NCI-H1930 (cell line): Measurements from ENCODE around the gene PNPLA5.

Experiments used
- DNase-seq, 2 experiments: peaks; one replicate each; lab custom pipeline; 2025; lab: John Stamatoyannopoulos, UW

PNPLA5 gene

DNA sequence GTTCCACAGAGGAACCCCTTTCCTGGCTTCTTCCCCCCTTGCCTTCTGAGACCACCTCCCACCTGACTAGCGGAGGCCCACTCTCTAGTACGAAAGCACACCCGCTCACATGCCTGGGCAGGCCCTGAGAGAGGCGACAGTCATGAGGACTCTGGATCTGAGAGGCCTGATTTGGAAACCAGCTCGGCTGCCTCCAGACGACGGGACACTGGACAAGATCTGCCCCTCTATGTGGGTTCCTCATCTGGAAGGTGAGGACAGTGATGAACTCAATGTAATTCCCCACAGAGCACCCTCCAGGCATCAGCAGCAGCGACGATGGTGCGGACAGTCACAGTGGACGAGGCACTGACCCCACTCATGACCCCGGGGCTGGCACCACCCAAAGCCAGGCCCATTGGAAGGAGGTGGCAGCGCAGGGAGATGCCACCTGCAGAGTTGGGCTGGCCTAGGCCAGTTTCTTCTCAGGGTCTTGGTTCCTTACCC lies 37.0 kb downstream of the PNPLA5 start:
- no peak for DNase-seq

DNA sequence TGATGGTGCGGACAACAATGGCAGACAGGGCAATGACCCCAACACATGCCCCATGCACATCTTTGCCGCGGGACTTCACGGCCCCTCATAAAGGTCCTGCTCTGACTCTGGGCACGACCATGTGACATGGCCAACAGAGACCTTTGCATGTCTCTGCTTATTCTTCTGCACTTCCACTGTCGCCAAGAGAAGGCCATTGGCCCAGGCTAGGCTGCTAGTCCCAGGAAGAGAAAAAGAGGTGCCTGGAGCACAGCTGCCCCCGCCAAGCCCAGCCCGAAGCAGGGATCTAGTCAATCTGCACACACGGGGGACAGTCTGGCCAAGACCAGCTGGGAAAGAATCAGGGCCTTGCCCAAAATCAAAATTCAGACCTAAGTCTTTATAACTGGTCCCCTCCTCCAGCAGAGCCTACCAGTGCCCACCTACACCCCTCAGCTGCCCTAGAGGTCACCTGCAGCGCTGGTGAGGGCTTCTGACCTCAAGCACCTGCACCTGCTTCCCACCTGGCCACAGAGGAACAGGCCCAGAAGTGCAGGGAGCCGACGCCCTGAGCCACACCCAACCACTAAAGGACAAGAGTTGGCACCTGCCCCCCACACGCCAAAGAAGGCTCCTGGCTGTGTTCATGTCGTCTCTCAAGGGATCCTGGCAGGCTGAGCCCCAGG lies 37.6 kb downstream of the PNPLA5 start:
- DNase-seq, result no peak

DNA sequence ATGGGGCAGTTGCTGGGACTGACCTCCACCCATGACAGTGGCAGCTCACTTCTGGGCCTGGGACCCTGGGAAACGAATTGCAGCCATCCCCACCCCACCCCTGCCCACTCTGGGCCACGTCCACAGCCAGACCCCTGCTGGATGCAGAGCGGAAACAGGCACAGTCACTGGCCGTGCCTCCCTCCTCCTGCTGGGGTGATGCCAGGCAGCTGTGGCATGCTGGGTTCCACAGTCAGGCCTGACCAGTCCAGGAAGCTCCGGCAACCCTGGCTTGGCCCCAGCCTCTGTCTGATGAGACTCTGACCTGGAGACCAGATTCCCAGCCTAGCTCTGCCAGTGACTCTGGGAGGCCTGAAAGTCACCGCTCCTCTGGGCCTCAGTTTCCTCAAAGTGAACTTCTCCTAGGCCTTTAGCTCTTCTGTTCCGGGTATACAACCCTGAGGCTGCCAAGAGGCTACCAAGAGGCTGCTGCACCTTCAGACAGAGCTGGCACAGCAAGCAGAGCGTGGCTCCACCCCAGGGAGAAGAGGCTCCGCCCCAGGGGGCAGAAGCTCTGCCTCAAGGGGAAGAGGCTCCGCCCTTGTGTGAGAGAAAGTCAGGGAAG lies 38.4 kb downstream of the PNPLA5 start:
- DNase-seq, result no peak

DNA sequence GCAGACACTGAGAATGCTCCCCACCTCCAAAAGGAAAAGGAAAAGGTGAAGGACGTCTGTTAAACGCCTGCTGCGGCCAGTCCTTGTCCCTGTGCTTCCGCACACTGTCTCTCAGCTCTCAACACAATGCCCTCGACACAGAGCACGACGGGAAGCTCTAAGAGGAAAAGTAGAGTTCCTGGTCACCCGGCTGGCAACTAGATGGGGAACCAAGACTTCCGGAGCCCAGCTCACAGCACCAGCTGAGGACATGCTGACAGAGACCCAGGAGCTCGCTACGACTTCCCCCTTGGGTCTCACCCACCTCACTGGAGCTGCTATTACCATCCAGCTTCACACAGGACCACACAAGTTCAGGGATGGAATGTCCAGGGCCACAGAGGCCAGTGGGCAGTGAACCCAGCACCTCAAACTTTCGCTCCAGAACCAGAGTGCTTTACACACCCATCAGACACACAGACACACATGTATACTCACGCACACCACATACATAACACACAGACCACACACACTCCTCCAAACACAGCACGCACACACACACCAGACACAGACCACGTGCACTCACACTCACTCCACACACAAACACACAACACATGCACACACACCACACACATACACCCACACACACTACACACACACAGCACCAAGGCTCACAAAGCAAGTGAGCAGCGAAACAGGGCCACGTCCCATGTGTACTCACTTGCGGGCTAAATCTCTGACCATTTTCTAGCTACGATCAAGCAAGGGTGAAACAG lies 39.1 kb downstream of the PNPLA5 start:
- DNase-seq, result no peak

DNA sequence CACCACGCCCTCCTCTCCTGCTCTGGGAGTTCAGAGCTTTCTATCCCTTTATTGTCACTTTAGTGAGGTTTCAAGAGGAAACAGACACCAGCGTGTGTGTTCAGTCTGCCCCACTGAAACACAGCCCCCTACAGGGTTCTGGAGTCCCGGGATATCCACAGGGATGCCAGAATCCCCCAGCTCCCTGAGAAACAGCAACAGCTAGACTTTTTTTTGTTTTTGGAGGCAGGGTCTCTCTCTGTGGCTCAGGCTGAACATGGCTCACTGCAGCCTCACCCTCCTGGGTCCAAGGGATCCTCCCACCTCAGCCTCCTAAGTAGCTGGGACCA lies 39.9 kb downstream of the PNPLA5 start:
- DNase-seq, result no peak

DNA sequence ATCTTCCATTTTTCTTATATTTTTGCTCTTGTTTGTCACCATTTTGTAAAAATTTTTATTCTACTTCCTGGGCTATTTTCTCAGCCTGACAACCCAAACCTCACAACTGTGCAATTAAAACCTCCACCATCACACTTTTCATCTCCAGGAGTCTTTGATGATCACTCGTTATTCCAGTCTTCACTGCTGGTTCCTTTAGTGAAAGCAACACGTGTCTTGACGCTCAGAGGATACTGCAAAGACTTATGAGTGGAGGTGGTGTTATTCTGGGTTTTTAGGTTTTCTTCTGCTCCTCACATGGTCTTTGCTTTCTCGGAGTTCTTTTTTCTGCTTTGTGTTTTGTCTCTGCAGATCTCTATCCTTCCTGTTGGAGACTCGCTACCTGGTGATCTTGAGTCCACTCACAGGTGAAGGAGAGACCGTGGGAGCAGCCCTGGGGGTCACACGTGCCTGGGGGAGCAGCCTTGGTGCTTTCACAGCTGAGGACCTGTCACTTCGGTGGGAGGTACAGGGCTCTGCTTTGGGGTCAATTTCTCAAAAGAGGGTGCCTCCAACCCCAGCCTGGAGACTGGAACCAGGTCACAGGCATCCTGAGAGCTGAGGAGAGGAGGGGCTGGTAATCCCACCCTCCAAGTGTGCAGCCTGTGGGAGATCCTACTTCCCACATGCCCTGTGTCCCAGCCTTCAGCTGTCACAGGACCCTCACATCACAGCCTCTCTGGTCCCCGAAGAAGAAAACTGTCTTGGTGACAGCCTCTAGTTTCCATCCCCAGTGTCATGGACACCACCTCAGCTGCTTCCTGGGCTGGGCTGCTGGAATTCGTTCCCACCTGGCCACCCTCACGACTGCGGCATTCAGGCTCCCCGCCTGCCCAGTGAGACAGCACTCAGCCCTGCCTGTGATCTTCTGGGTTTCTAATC lies 40.5 kb downstream of the PNPLA5 start:
- no peak for DNase-seq

DNA sequence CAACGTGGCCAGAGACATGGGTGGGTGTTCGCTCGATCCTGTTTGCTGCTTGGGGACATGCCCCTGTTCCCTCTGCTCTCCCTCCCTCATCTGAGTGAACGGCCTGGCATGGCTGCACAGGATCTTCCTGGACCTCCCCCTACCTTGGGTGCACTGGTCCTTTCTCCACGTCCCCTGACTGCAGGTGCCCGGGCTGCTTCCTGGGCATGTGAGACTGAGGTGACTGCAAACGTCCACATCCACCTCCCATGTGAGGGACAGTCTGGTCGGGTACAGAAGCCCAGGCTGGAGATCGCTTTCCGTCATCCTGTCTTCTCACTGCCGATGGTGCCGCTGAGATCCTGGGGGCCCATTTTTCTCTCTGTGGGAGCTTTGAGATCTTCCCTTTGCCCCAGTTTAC lies 41.3 kb downstream of the PNPLA5 start:
- DNase-seq, result no peak

DNA sequence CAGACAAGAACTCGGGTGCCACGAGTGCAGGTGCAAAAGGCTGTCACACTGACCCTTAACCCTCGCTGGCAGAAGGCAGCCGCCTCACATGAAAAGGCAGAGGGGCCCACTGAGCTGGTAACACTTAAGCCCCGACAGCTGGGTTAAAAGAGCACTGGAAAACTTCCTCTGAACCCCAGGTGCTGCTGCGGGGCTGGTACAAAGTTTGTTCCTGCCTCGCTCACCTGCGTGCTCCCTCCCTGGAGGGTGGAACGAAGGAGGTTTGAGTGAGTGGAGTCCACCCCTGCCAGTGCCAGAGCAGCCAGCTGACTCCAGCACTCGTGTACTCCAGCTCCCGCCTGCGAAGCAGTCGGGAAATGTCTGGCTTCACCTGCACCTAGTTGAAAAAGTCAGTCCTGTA lies 42.1 kb downstream of the PNPLA5 start:
- DNase-seq, result no peak

DNA sequence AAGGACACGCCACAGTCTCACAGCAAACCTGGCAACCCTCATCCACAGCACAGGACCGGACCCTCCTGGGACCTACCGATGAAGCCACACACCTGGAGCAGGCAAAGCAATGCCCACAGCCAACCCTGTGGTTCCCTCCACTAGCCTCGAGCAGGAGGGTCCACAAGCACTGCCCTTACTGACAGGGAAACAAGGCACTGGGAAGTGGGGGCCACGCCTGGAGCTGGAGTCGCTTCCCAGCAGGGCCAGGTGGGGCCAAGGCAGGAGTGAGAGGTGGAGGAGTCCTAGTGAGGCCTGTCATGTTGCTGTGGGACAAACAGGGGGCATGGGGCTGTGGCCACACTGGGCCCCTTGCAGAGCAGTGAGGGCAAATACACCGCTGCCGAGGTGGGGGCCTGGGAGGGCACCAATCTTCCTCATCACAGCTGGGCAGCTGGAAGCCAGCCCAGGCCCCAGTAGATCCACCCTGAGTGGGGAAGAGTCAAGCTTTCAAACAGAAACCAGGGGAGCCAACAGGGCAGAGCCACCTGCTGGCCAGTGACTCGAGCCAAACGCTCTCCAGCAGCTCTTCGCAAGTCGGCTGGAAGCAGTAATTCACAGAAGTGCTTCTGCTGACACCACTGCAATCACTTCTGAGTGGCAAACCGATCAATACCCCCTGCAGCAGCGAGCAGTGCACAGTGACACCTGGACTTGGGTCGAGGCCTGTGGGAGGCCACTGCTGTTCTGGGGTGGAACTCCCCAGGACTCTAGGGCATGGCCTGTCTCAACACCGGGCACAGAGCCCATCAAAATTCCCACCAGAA lies 43.2 kb downstream of the PNPLA5 start:
- DNase-seq, result no peak

DNA sequence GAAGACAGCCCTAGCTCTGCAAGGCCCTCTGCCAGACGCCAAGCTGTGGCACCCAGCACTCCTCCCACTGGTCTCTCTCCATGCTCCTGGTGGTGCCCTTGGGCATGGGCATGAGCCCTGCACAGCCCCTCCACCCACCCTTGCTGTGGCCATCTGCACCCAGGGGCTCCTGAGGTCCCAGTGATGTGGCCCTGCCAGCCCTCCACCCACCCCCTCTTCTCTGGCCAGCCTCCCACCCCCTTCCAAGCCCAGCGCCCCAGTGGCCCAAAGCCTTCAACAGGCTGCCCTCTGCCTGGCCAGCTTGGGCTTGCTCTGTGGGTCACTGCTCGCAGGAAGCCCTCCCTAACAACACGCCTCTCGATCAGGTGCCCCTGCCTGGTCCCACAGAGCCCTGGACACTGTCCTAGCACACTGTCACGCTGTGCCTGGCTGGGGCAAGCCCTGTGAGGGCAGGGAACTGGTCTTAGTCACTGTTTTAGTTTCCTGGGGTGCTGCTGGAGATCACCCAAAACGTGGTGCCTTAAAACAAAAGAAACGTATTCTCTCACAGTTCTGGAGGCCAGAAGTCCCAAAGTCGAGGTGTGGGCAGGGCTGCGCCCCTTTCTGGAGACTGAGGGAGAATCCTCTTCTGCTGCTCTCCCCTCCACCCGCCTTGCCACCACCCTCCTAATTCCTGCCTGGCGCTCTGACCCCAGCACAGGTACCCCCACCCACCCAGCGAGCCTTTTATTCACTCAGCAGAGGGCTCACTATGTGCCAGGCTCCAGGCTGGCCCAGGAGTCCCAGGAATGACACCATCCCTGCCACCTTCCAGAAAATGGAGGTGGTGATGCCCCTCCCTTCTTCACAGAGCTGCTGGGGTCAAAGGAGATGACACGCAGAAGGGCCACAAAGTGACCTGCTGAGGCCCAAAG lies 44.2 kb downstream of the PNPLA5 start:
- no peak for DNase-seq

DNA sequence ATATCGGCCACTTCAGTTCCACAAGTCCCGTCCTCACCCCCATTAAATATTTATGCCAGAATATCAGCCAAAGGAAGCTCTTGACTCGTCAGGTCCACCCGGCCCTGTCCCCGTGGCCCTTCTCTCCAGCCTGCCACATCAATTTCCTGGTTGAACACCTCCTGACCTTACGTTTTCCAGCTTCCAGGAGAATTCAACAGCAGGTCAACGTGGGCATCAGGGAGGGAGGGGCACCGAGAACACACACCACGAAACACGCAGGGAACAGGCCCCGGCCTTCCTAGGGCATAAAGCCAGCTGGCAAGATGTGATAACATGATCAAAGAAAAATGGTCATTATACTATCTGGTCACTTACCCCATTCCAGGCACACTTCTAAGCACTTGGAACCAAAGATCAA lies 44.8 kb downstream of the PNPLA5 start:
- no peak for DNase-seq

DNA sequence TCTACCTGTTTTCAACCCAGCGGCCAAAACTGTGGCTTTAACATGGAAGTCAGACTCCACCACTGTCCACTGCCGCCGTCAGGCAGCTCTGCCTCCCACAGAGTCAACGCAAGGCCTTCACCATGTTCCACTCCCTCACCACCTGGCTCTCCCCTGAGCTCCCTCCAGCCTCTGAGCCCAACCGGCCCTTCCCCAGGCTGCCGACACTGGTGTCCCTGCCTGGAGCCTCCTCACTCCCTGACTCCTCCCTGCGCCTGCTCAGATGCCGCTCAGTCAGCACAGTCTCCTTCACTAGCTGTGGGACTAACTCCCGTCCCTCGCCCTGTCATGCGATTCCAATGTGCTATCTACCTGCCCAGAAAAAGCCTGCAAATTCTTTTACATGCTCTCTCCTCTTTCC lies 45.8 kb downstream of the PNPLA5 start:
- DNase-seq, result no peak

DNA sequence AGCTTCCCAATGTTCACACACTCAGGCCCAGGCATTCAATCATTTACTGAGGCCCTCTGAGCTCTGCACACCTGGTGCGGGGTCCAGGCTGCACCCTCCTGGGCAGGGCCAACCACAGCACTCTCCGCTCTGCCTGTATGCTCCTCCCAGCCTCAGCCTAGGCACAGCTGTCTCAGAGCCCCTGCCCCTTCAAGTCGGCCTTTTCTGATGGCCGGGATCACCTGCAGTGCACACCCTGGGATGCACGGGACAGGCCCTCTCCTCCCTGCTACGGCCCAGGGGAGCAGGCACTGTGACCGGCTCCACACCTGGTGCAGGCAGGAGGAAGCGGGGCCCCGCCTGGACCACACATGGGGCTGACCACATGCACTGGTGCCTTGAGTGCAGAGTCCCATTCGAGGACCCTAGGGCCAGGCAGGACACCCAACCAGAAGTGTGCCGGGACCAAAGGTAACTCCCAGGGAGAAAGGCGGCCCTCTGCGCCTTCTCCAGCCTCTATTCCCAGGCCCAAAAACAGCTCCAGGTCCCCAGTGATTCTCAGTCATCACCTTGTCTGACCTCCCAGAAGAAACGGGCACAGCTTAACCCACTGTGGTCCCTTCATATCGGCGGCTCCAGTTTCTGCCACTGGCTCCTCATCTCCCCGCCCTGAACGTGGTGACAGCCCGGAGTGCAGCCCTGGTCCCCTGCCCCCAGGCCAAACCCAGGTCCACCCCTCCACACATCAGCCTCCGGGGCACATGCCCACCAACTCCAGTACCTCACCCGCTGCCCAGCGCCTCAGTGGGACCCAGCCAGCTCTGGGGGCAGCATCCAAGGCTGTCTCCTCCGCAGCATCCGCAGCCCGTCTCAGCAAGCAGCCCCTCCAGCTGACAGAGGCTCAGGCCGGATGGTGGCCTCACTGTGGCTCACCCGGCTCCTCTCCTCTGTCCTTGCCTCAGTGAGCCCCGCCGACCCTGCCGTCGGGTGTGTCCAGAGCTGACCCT lies 47.0 kb downstream of the PNPLA5 start:
- DNase-seq, result no peak

DNA sequence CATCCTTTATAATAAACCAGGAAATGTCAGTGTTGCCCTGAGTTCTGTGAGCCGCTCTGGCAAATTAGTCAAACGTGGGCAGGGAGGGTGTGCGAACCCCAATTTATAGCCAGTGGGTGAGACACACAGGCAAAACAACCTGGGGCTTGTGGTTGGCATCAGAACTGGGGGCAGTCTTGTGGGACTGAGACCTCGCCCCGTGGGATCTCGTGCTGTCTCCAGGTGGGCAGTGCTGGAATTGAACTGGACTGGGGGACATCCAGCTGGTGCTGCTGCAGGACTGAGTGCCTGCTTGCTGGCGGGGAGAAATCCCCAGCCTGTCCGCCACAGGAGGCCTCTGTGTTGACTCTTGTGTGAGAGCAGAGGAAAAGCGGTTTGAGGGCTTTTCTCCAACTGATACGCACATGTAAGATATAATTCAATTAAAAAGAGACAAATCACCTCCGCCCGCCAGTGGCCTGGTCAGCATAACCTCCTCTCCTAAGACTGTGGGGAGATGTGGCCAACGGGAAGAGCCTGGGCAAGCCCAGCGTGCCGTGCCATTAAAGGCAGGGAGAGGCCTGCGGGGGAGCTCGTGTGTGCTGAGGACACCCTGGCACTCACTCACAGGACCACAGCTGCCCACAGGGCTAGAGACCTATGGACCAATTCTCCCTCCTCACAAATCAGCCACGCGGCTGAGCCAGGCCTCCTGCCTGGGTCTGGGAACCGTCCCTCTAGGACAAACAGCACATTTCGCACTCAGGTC lies 47.9 kb downstream of the PNPLA5 start:
- DNase-seq, result no peak

DNA sequence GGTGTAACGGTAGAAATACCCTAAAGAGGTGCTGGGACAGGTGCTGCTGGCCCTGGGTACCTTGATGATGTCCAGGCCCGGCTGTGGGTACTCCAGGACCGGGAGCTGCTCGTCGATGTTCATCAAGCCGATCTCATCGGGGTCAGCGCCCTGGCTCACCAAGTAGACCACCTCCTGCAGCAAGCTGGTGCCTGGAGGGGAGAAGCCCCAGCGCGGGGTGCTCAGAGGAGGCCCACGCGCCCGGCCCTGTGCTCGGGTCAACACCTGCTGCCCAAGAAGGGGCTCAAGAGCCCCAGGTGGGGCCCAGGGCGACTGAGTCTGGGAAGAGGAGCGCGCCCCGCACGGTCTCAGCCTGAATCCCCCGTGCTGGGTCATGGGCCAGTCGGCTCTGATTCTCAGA lies 50.1 kb downstream of the PNPLA5 start:
- no peak for DNase-seq

DNA sequence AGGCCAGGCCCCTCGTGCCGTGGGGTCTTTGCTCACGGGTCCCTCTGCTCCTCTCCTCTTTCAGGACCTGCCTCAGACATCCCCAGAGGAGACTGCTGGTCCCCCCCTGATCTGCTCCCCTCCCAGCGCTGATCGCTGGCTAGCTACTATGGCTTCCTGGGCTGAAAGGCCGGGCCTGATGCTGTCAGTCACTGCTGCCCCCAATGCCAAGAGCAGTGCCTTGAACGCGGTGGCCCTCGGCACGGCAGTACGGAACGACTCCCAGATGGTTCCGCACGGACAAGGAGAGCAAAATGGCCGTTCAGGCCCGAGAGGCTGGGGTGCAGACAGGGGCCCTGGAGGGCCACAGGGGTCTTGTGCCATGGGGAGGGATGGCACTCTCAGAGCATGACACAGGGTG lies 51.0 kb downstream of the PNPLA5 start:
- no peak for DNase-seq

DNA sequence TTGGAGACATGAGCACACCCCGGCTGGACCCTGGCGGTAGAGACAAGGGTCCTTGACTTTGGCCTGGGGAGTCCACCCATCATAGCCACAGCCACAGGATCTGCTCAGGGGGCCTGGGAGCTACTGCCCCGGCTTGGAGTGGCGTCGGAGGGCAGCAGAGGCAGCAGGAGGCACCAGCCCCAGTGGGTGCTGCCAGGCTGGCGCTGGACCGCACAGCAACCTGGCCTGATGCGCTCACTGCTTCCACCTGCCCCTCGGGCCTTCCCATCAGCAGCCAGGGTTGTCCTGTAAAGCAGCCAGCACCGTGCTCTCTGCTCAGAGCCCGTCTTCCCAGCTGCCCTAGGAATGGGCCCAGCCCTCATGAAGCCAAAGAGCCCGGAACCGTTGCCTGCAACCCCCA lies 51.4 kb downstream of the PNPLA5 start:
- no peak for DNase-seq

DNA sequence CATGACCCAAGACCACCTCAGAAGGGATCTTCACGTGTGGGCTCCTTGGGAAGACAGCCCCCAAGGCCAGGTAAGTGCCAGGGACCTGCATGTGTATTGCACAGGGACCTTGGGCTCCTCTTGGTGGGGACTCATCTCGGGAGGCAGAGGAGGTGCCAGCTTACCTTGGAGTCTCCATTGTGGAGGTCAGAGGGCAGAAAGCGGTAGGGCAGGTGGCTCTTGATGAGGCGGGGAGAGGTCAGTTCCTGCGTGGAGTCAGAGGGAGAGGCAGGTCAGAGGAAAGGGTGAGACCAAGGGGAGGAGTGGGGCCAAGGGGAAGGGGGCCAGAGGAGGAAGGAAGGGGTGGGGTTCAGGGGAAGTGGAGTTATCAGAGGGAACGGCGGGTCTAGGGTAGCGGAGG lies 52.0 kb downstream of the PNPLA5 start:
- DNase-seq, result no peak
